ENCODE measurements around the gene IPO5. TPM values are rescaled to one million over a fixed set of nuclear protein-coding genes. Genes with fewer than 3 reads are reported as not detected.
A peak's percentile ranks its signal among the peaks of the same experiment; 100 is the strongest.
"Not testable (repeated sequence)": the region's sequence is repeated elsewhere in the genome, so short reads cannot be mapped to it uniquely, and the experiment has no call there.

Gene IPO5
- total RNA-seq, 1 experiment from 2014 or later = 165 TPM

DNA sequence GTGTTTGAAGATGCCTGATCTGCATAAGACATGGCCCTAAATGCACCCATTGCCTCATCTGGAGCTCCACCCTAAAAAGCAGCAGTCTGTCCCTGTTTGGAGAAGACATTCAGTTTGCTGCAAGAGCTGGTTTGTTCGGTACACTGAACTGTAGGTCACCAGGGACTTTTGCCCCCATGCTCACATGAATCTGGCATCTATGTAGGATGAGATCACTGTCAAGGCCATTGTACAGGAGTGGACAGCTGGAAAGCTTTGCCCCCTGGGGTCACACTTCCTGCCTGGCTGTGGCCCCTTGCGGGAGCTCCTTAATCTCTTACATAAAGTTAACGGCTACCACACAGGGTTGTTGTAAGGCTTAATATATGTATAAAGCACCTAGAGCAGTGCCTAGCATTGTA lies 73.0 kb downstream of the IPO5 start:
- Histone ChIP-seq H3K36me3 (peaks cover 29% of the 10 kb centered on the region), H3K4me3 (no peak overlapping the region), H3K27me3 (no peaks in the 10 kb centered on the region), H3K9me3 (no peaks in the 10 kb centered on the region)
- DNase-seq = peak; percentile 68

DNA sequence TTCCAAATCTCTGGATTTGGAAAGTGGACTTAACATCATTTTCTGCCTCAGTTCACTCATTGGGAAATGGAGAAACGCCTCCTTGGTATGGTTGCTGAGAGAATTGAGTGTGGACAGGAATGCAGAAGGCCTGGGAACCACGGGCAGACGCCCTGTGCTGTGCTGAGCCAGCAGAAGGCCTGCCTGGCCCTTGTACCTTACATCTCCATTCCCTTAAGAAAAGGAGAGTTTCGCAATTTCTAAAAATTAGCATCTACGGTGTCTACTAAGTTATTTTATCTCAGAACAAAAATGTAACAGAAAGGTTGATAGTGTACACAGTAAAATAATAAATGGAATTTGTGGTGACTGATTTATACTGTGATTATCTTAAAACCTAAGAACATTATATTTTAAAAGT lies 78.7 kb downstream of the IPO5 start:
- no peaks in the 10 kb centered on the region for H3K27me3 ChIP-seq
- no peak overlapping the region for H3K4me3 ChIP-seq
- H3K36me3 ChIP-seq = no peaks in the 10 kb centered on the region
- DNase-seq = no peak
- no peaks in the 10 kb centered on the region for H3K9me3 ChIP-seq

DNA sequence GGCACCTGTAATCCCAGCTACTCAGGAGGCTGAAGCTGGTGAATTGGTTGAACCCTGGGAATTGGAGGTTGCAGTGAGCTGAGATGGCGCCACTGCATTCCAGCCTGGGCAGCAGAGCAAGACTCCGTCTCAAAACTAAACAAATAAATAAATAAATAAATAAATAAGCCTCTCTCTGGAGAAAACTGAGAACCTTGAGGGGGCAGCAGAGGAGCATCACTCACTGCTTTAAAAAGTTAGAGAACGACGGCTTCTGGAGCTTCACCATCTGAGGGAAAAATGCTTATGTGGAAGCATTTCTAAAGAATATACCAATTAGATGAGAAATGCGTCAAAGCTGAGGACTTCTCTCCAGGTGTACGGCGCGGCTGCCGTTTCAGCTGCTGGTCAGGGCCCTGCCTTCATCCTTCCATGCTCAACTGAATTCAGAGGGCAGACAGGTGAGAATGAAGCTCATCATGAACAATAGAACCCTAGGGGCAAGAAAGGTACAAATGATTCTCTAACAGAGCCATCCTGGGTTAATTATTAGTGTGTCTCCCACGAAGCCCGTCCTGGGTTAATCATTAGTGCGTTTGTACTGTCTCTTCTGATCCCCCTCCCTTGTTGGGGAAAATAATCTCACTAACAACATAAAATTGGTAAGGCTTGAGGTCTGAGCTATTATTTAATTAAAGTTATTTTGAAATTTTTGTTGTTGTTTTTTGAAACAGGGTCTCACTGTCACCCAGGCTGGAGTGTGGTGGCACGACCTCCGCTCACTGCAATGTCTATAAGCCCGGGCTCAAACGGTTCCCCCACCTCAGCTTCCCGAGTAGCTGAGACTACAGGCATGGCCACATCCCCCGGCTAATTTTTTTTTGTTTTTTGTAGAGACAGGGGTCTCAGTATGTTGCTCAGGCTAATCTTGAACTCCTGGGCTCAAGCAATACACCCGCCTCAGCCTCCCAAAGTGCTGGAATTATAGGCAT lies 80.1 kb downstream of the IPO5 start:
- no peaks in the 10 kb centered on the region for H3K36me3 ChIP-seq
- no peaks in the 10 kb centered on the region for H3K27me3 ChIP-seq
- no peaks in the 10 kb centered on the region for H3K9me3 ChIP-seq
- DNase-seq = peak; percentile 18
- no peak overlapping the region for H3K4me3 ChIP-seq

DNA sequence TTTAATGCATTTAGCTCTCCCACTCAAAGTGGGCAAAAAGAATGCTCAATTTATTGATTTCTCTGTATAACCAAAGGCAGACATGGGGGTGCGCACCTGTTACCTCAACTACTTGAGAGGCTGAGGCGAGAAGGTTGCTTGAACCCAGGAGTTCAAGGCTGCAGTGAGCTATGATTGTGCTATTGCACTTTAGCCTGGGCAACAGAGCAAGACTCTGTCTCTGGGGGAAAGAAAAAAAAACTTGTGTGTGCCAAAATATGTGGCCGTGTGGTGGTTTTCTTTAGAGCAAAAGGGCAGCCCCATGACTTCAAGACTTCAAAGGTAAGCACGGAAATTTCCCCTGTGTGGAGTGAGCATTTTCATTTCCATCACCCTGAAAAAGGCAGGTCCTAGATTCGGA lies 81.9 kb downstream of the IPO5 start:
- Histone ChIP-seq H3K27me3 (no peaks in the 10 kb centered on the region), H3K36me3 (no peaks in the 10 kb centered on the region), H3K4me3 (no peak overlapping the region), H3K9me3 (no peaks in the 10 kb centered on the region)
- no peak for DNase-seq

DNA sequence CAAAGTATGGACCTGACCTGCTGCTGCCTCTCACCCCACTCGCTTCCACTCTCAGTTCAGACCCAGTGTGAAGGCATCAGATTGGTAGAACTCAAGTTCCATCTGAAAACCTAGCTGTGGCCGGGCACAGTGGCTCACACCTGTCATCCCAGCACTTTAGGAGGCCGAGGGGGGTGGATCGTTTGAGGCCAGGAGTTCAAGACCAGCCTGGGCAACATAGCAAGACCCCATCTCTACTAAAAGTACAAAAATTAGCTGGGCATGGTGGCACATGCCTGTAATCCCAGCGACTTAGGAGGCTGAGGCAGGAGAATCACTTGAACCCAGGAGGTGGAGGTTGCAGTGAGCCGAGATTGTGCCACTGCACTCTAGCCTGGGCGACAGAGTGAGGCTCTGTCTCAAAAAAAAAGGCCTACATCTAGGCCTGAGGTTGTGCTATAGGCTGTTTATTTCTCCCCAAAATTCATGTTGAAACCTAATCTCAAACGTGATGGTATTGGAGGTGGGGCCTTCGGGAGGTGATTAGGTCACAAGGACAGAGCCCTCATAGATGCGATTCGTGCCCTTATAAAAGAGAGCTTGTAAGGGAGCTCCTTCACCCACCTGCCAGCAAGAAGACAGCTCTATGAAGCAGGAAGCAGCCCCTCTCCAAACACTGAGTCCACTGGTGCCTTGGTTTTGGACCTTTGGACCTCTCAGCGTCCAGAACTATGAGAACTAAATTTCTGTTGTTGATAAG lies 83.3 kb downstream of the IPO5 start:
- not testable (repeated sequence) for H3K4me3 ChIP-seq, DNase-seq, H3K36me3 ChIP-seq, H3K27me3 ChIP-seq, H3K9me3 ChIP-seq

DNA sequence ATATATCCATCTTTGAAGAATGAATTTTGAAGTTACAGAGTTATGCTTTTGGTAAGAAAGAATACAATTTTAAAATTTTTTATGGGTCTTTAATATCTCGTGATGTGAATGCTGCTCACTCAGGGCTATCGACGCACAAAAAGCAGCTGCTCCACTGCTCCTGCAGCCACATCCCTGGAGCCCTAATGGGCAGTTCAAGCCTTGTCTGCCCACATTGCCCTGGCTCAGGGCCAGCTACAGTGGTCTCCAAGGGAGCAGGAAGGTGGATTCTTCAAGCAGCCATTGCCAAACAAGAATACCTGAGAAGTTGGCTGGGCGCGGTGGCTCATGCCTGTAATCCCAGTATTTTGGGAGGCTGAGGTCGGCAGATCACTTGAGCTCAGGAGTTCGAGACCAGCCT lies 85.8 kb downstream of the IPO5 start:
- Histone ChIP-seq H3K4me3 (no peak overlapping the region), H3K9me3 (no peaks in the 10 kb centered on the region), H3K36me3 (no peaks in the 10 kb centered on the region), H3K27me3 (no peaks in the 10 kb centered on the region)
- no peak for DNase-seq

DNA sequence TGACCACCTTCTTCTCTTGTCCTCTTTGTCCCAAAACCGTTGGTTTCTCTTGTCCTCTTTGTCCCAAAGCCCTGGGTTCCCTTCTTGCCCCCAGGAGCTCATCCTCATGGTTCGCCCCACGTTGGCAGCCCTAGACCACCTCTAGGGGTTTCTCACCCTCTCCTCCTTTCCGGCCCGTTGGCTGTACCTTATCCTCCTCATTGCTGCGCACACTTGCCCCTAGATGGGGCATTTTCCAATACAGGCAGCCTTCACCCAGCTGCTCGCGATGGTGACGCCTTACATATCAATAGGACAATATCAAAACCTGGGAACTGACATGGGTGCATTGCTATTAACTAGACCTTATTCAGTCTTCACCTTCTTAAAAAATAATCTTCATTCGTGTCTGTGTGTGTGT lies 86.5 kb downstream of the IPO5 start:
- no peaks in the 10 kb centered on the region for H3K9me3 ChIP-seq

DNA sequence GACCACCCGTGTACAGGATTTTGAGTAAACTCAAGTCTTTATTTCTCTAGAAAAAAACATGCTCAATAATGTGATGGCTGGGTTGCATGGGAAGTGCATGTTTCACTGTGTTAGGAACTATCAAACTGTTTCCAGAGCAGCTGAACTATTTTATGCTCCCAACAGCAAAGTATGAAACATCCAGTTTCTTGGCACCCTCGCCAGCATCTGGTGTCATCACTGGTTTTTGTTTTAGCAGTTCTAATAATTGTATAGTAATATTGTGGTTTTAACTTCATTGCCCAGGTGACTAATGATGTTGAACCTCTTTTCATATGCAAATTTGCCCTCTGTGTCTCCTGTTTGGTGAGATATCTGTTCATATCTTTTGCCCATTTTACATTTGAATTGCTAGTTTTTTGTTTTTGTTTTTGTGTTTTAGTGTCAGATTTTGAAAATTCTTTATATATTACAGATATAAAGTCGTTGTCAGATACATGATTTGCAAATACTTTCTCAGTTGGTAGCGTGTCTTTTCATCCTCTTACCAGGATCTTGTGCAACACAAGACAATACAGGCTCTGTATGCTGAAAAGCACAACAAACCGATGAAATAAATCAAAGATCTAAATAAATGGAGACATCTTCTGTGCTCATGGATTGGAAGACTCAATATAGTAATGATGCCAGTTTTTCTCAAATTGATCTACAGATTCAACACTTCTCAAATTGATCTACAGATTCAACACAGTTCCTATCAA lies 87.8 kb downstream of the IPO5 start:
- peak; percentile 36 for DNase-seq
- Histone ChIP-seq H3K27me3 (no peaks in the 10 kb centered on the region), H3K36me3 (no peaks in the 10 kb centered on the region), H3K9me3 (no peaks in the 10 kb centered on the region), H3K4me3 (no peak overlapping the region)

More for the DNA sequence above, 86.5 kb downstream of the IPO5 start:
- no peaks in the 10 kb centered on the region for H3K36me3 ChIP-seq
- DNase-seq = no peak
- no peak overlapping the region for H3K4me3 ChIP-seq
- no peaks in the 10 kb centered on the region for H3K27me3 ChIP-seq

DNA sequence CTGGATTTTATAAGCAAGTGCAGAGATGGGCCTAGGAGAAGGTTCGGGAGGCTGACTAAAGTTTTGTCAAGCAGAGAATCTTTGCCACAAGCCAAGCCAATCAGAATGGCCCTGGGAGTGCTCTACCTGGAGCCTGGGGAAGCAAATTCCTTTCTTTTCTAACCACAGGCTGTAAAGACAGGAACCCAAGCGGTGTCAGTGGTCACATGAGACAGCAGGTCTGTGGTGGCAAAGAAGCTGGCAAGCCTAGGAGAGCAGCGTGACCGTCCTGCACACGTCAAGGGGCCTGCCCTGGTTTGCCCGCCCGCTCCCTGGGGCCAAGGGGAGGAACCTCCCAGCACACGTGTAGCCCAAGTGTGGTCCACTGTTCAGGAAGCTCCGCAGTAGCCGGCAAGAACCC lies 90.8 kb downstream of the IPO5 start:
- Histone ChIP-seq H3K4me3 (no peak overlapping the region), H3K9me3 (no peaks in the 10 kb centered on the region), H3K27me3 (no peaks in the 10 kb centered on the region), H3K36me3 (no peaks in the 10 kb centered on the region)
- DNase-seq = no peak

DNA sequence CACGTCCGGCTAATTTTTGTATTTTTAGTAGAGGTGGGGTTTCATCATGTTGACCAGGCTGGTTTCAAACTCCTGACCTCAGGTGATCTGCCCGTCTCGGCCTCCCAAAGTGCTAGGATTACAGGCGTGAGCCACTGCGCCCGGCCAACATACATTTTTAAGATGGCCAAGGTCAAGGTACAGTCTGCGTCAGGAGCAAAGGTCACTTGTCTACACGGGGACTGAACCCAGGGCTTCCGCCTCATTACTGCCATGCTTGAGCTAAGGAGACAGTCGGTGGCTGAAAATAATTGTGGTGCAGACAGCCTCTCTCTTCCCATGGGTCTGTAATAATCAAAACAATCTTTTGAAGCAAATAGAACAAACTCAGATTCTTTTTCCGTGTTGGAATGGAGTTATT lies 94.3 kb downstream of the IPO5 start:
- H3K36me3 ChIP-seq, H3K4me3 ChIP-seq, H3K27me3 ChIP-seq, H3K9me3 ChIP-seq, DNase-seq: not testable (repeated sequence)

DNA sequence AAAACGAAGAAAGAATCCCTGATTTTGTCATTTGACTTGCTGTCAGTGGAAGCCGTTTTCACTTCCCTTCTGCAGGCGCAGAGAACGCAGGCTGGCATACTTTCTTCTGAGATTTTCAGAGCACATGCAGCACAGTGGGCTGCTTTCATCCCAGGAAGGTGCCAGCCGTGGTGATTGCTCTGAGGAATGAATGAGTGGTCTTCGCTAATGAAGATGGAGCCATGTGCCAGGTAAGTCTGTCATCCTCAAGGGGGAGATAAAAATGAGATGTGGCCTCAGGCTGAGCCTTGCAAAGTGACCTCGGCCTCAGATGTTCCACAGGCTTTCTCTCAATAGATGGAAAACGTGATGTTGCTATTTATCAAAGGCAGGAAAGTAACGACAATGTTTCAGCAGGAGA lies 94.8 kb downstream of the IPO5 start:
- no peak overlapping the region for H3K4me3 ChIP-seq
- H3K36me3 ChIP-seq = no peaks in the 10 kb centered on the region
- H3K27me3 ChIP-seq = no peaks in the 10 kb centered on the region
- DNase-seq = no peak
- H3K9me3 ChIP-seq = no peaks in the 10 kb centered on the region

DNA sequence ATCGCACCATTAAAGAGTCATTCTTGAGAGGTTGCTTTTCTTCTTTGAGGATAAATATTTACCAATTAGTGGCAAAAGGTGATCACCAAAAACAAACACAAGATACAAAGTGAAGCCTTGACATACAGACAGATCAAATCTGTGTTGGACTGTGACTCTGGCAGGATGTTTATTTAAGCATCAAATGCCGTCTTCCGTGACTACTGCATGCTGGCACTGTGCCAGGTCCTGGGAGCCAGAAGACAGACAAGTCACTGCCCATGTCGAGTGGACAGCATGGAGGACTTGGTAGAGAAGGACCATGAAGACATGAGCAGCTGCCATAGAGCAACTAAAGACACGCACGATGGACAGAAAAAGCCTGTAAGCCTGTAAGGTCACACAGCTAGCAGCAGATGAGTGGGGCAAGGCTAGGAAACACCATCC lies 96.6 kb downstream of the IPO5 start:
- no peaks in the 10 kb centered on the region for H3K9me3 ChIP-seq
- peak; percentile 74 for DNase-seq
- no peak overlapping the region for H3K4me3 ChIP-seq
- no peaks in the 10 kb centered on the region for H3K27me3 ChIP-seq
- no peaks in the 10 kb centered on the region for H3K36me3 ChIP-seq

DNA sequence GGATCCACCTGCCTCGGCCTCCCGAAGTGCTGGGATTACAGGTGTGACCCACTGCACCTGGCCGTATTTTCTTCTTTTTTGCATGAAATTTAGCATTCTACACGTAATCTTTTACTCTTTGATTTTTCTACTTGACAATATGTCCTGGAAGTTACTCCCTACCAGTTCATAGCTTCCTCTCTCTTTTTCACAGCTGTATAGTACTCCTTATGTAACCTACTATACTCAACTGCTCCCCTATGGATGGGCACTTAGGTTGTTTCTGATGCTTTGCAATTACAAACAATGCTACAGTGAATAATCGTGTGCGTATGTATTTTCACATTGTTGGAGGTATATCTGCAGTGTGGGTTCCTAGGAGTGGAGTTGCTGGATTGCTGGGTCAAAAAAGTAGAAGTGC lies 98.9 kb downstream of the IPO5 start:
- no peaks in the 10 kb centered on the region for H3K27me3 ChIP-seq
- H3K4me3 ChIP-seq = no peak overlapping the region
- H3K9me3 ChIP-seq = no peaks in the 10 kb centered on the region
- DNase-seq = no peak
- H3K36me3 ChIP-seq = no peaks in the 10 kb centered on the region

DNA sequence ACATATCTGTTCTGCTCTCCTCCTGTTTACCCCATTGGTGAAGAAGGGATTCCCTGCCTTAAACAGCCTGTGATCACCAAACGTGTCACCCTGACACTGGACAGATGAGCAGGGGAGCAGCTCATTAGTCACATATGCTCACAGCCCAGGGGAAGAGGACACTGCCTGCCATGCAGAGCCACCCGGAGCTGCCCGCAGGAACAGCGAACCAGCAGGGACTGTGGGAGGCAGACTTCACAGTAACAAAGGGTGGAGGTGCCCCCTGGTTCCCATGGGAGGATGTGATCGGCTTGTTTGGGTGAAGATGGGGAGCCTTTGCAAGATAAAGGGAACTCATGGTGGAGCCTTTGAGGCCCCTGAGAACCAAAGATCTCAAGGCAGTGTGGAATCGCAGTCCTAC lies 100.8 kb downstream of the IPO5 start:
- Histone ChIP-seq H3K4me3 (no peak overlapping the region), H3K27me3 (no peaks in the 10 kb centered on the region), H3K36me3 (no peaks in the 10 kb centered on the region), H3K9me3 (no peaks in the 10 kb centered on the region)
- no peak for DNase-seq

DNA sequence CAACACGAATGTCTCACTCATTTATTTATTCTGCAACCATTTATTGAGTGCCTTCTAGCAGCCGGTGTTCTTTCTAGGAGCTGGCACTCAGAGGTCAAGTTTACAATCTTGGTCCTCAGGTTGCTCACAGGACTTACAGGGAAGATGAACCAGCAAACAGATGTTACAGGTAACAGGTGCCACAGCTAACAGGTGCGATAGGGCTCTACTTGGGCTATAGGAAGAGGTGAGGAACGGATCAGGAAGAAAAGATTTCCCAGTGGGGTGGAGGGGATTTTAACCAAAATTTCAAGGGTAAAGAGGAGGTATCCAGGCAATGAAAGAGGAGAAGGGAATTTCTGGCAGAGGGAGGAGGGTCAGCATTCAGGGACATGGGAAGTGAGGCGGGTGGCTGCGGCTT lies 102.1 kb downstream of the IPO5 start:
- Histone ChIP-seq H3K27me3 (no peaks in the 10 kb centered on the region), H3K36me3 (no peaks in the 10 kb centered on the region), H3K4me3 (no peak overlapping the region), H3K9me3 (no peaks in the 10 kb centered on the region)
- DNase-seq = no peak

DNA sequence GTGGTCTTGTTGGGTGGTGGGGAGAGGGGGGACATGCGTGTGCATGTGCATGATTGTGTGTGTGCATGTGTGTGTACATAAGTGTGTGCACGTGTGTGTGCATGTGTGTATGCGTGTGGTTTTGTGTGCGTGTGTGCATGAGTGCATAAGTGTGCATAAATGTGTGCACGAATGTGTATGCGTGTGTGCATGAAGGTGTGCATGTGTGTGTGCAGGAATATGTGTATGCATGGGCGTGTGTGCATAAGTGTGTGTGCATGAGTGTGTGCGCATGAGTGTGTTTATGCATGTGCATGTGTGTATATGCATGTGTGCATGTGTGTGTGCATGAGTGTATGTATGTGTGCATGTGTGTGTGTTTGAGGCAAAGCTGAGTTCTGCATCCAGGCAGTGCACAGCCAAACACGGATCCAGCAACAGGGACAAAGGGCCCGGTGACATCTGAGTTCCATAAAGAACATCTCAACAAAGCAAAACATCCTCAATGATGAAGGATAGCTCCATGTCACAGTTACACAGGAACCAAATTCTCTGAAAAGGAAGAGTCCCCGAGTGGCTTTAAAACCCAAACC lies 103.5 kb downstream of the IPO5 start:
- no peak for DNase-seq
- no peaks in the 10 kb centered on the region for H3K9me3 ChIP-seq
- H3K4me3 ChIP-seq = no peak overlapping the region
- H3K36me3 ChIP-seq = no peaks in the 10 kb centered on the region
- no peaks in the 10 kb centered on the region for H3K27me3 ChIP-seq

DNA sequence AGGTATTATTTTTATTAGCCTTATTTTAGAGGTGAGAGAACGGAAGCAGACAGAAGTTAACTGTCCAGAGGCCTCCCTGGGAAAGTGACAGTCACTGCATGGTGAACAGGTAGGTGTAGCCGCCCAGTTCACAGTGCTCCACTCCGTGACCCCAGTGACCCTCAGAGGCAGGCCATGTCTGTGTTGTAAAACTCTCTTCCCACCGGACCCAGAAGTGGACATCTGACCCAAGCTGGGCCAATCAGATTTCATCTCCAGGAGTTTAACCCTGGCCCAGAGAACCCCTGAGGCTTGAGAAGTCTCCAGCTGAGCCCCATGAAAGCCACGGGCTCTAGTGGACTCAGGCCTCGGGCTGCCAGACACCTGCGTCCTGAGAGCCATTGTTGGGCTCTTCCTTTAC lies 105.8 kb downstream of the IPO5 start:
- no peaks in the 10 kb centered on the region for H3K9me3 ChIP-seq
- H3K36me3 ChIP-seq = no peaks in the 10 kb centered on the region
- no peaks in the 10 kb centered on the region for H3K27me3 ChIP-seq
- no peak overlapping the region for H3K4me3 ChIP-seq
- DNase-seq = no peak
